Lung (tissue), 12 donors: ENCODE results near the gene MCU. TPM values are rescaled to one million over a fixed set of nuclear protein-coding genes. Genes with fewer than 3 reads are reported as not detected.

Source experiments
- ATAC-seq: fragments of 200-7000 bp; cut with Tn5 transposase; one replicate; pipeline ENCODE4 v1.9.1; 2020; ENCODE audit warnings: moderate number of reproducible peaks; ENCODE audit not compliant: insufficient read depth, low FRiP score
- DNase-seq, 3 donors: peaks; one replicate each; pipeline ENCODE4 v3.0.0-alpha.2; 2013 to 2017
- H3K27ac ChIP-seq, 2 donors: one replicate each; pipeline ENCODE4 v1.5.1; 2013; ENCODE audit warnings: mild to moderate bottlenecking in 2 of 2, moderate library complexity in 2 of 2, control low read depth in 1 of 2, inconsistent platforms in 1 of 2, low read depth in 1 of 2, low read length in 1 of 2
- H3K27me3 ChIP-seq, 3 donors: one replicate each; pipeline ENCODE4 v1.5.1; 2013; ENCODE audit warnings: low read length in 2 of 3; ENCODE audit not compliant: control insufficient read depth in 3 of 3, insufficient read depth in 3 of 3
- H3K36me3 ChIP-seq, 4 donors: one replicate each; pipeline ENCODE4 v1.5.1; 2013; ENCODE audit warnings: low read length in 4 of 4, mild to moderate bottlenecking in 1 of 4, moderate library complexity in 1 of 4; ENCODE audit not compliant: control insufficient read depth in 4 of 4, insufficient read depth in 4 of 4
- H3K4me1 ChIP-seq, 5 donors: one replicate each; pipeline ENCODE4 v1.5.1; 2013; ENCODE audit warnings: low read length in 5 of 5, mild to moderate bottlenecking in 2 of 5, moderate library complexity in 1 of 5; ENCODE audit not compliant: control insufficient read depth in 5 of 5, insufficient read depth in 5 of 5
- H3K4me3 ChIP-seq: one replicate; pipeline ENCODE4 v1.5.1; 2013; ENCODE audit warnings: mild to moderate bottlenecking, control low read depth, moderate library complexity
- H3K9ac ChIP-seq, 2 donors: one replicate each; pipeline ENCODE4 v1.5.1; 2013; ENCODE audit warnings: low read length in 2 of 2, control low read depth in 1 of 2; ENCODE audit not compliant: insufficient read depth in 1 of 2
- H3K9me3 ChIP-seq, 4 donors: one replicate each; pipeline ENCODE4 v1.5.1; 2013; ENCODE audit warnings: low read length in 3 of 4, mild to moderate bottlenecking in 1 of 4, moderate library complexity in 1 of 4; ENCODE audit not compliant: control insufficient read depth in 4 of 4, insufficient read depth in 3 of 4
- WGBS, 2 donors: extraction: QIAGEN DNeasy Blood & Tissue Kit; methylation state at CpG; one replicate each; pipeline ENCODE4 v1.1.7; 2013; 5-methylcytosine and 5-hydroxymethylcytosine counted together
- polyA plus RNA-seq, 2 donors: library from polyadenylated mRNA; stranded (reverse); fragments of 200-250 nt; gene quantifications; one replicate each; pipeline ENCODE4 v1.2.1, GENCODE V29; 2013
- total RNA-seq, 2 donors: library from RNA; depleted of rRNA in 1 of 2; stranded (reverse); fragments of >200 nt in 1 of 2; gene quantifications; one replicate each; pipeline ENCODE4 v1.2.1, GENCODE V29; 2014 to 2021
- TF ChIP-seq, protein P1 (sequence below): IDR thresholded peaks from 2 replicates; pipeline ENCODE4 v1.5.1; 2012; ENCODE audit warnings: mild to moderate bottlenecking; ENCODE audit errors: control extremely low read depth, extremely low read depth
- donor health status: control.
- donor health status: control.
- donor health status: Bipolar disorder and iron deficiency.
- donor health status: healthy.
- donor health status: DM: yes; HTN: yes; CAD: no.

MCU gene
- total and polyA plus RNA-seq, 4 donors, result 23.1 to 70.7 (median 29.0) TPM

DNA sequence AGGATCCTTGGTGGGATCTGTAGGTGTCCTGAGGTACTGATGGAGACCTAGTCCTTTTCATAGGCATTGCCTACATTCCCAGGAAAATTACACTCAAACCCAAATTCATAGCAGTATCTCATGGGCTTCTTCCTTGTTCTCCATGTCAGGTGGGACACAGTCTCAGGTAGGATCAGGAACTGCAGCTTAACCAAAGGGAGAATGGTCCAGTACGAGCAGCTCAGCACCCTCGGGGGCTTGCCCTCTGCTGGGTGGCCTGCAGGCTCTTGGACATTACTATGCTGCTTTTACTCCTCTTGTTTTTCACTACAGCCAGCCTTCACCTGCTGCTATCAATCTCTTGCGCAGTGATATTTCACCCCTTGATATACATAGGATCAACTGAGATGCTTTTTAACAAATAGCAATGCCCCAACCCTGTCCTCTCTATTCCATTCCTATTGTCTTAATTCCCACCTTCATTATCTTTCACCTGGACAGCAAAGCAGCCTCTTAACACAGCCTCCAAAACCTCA lies 234.1 kb downstream of the MCU start:
- Histone ChIP-seq H3K36me3 (no peaks in the 10 kb centered on the region), H3K27me3 (no peaks in the 10 kb centered on the region), H3K9me3 (peaks cover 0 to 3% (median 1%) of the 10 kb centered on the region in 4 donors), H3K9ac (no peak overlapping the region), H3K4me1 (peaks cover 0 to 1% (median 0%) of the 10 kb centered on the region in 5 donors), H3K27ac (no peak overlapping the region), H3K4me3 (no peak overlapping the region)
- WGBS, 2 donors, result 96 to 100% methylated on average over 3 of the region's 3 CpGs
- TF ChIP-seq, protein P1, sequence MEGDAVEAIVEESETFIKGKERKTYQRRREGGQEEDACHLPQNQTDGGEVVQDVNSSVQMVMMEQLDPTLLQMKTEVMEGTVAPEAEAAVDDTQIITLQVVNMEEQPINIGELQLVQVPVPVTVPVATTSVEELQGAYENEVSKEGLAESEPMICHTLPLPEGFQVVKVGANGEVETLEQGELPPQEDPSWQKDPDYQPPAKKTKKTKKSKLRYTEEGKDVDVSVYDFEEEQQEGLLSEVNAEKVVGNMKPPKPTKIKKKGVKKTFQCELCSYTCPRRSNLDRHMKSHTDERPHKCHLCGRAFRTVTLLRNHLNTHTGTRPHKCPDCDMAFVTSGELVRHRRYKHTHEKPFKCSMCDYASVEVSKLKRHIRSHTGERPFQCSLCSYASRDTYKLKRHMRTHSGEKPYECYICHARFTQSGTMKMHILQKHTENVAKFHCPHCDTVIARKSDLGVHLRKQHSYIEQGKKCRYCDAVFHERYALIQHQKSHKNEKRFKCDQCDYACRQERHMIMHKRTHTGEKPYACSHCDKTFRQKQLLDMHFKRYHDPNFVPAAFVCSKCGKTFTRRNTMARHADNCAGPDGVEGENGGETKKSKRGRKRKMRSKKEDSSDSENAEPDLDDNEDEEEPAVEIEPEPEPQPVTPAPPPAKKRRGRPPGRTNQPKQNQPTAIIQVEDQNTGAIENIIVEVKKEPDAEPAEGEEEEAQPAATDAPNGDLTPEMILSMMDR, result no peak
- DNase-seq (no peak), ATAC-seq (no peak)

DNA sequence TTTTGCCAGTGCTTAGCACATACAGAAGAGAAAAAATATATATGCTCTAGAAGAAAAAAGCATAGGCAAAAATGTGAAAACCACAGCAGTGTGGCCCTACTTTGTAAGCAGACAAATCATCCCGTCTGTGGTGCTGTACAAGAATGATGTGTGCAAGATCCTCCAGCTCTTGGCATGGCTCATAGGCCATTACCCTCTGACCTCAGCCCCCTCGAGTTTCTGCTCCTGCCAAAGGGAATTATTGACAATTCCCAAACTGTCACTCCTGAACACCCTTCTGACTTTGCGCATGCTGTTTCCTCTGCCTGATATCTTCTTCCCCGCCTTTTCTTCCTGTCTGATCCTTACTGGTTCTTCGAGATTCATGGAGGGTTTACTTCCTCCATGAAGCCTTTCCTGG lies 235.5 kb downstream of the MCU start:
- H3K36me3 ChIP-seq, result no peaks in the 10 kb centered on the region
- H3K27me3 ChIP-seq, result no peaks in the 10 kb centered on the region
- WGBS, 2 donors, result 56 to 74% methylated on average over 5 of the region's 5 CpGs
- H3K4me3 ChIP-seq, result no peak overlapping the region
- no peak for ATAC-seq
- no peak overlapping the region for H3K9ac ChIP-seq
- no peaks in the 10 kb centered on the region for H3K9me3 ChIP-seq
- H3K4me1 ChIP-seq, result peaks cover 0 to 1% (median 0%) of the 10 kb centered on the region in 5 donors
- H3K27ac ChIP-seq, result no peak overlapping the region
- DNase-seq, result no peak
- TF ChIP-seq, protein P1, result no peak

DNA sequence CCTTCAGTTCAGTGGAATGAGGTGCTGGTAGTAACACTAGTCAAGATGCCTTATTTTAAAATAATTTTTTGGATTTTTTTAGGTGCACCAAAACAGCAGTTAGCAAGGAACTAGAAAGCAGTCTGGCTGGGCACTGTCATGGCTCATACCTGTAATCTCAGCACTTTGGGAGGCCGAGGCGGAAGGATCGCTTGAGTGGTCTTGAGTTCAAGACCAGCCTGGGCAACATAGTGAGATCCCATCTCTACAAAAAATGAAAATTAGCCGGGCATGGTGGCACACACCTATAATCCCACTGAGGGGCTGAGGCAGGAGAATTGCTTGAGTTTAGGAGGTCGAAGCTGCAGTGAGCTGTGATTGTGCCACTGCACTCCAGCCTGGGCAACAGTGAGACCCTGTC lies 236.9 kb downstream of the MCU start:
- TF ChIP-seq, protein P1, result no peak
- ATAC-seq, result no peak

DNA sequence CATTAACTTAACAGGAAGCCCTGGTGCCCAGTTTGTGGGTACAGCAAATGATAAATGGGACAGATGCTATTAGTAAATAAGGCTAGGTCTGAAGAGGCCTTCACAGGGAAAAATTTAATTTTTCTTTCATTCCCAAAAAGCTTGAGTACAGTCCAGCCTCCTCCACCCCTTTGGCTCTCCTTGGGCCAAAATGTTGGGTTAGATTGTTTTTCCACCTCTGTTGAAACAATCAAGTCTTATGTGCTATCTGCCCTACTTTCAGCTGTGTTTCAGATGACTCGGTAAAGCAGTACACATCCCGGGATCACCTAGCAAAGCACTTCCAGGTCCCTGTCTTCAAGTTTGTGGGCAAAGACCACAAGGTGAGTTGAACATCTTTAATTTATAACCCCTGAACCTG lies 238.3 kb downstream of the MCU start:
- Histone ChIP-seq H3K9me3 (no peaks in the 10 kb centered on the region), H3K27ac (no peak overlapping the region), H3K36me3 (no peaks in the 10 kb centered on the region), H3K4me3 (no peak overlapping the region), H3K9ac (no peak overlapping the region), H3K4me1 (no peaks in the 10 kb centered on the region), H3K27me3 (no peaks in the 10 kb centered on the region)
- TF ChIP-seq, protein P1, result no peak
- ATAC-seq (no peak), DNase-seq (no peak)
- WGBS, 2 donors, result 89 to 97% methylated on average over 2 of the region's 2 CpGs

More for the DNA sequence above, 236.9 kb downstream of the MCU start:
- Histone ChIP-seq H3K4me3 (no peak overlapping the region), H3K36me3 (no peaks in the 10 kb centered on the region), H3K27me3 (no peaks in the 10 kb centered on the region), H3K4me1 (peaks cover 0 to under 1% (median 0%) of the 10 kb centered on the region in 5 donors), H3K9me3 (no peaks in the 10 kb centered on the region), H3K9ac (no peak overlapping the region), H3K27ac (no peak overlapping the region)
- DNase-seq, result no peak
- WGBS, 2 donors, result 95% methylated on average over 5 of the region's 5 CpGs
